Right lobe of liver (tissue), 6 donors: ENCODE results near the gene PSMD6. TPM values are rescaled to one million over a fixed set of nuclear protein-coding genes. Genes with fewer than 3 reads are reported as not detected.

Experiments
- ATAC-seq, 4 donors: fragments of 200-7000 bp; cut with Tn5 transposase; one replicate each; pipeline ENCODE4 v1.9.1; 2020; ENCODE audit warnings: mild to moderate bottlenecking in 4 of 4, moderate library complexity in 4 of 4
- DNase-seq, 3 donors: peaks; one replicate each; pipeline ENCODE4 v3.0.0-alpha.2; 2020
- H3K27ac ChIP-seq, 3 donors: fragments of 200-600 bp; one replicate each; pipeline ENCODE4 v1.8.0; 2022
- H3K27me3 ChIP-seq, 2 donors: fragments of 200-600 bp; one replicate each; pipeline ENCODE4 v1.8.0; 2022
- H3K36me3 ChIP-seq, 4 donors: fragments of 200-600 bp; sonication (generic) in 1 of 4; one replicate each; pipeline versions ENCODE4 v1.5.1 to v1.8.0; 2017 to 2022; ENCODE audit warnings: control low read depth in 1 of 4
- H3K4me1 ChIP-seq, 4 donors: fragments of 200-600 bp; sonication (generic) in 1 of 4; one replicate each; pipeline versions ENCODE4 v1.5.1 to v1.8.0; 2017 to 2022; ENCODE audit warnings: control low read depth in 1 of 4
- H3K4me3 ChIP-seq, 3 donors: fragments of 200-600 bp; one replicate each; pipeline ENCODE4 v1.8.0; 2022
- H3K9me3 ChIP-seq, 4 donors: fragments of 200-600 bp; sonication (generic) in 1 of 4; one replicate each; pipeline versions ENCODE4 v1.5.1 to v1.8.0; 2017 to 2022; ENCODE audit warnings: control low read depth in 1 of 4
- CTCF ChIP-seq, 4 donors: fragments of 200-600 bp in 3 of 4; fragments of 450-650 bp in 1 of 4; IDR thresholded peaks; one replicate each; pipeline versions ENCODE4 v1.5.1 to v1.8.0; 2016 to 2022; ENCODE audit warnings: antibody characterized with exemption in 4 of 4, mild to moderate bottlenecking in 2 of 4
- POLR2A ChIP-seq: fragments of 450-650 bp; IDR thresholded peaks from one replicate; pipeline ENCODE4 v1.6.1; 2017; ENCODE audit warnings: antibody characterized with exemption, mild to moderate bottlenecking
- WGBS: methylation state at CpG from one replicate; pipeline ENCODE4 v1.1.6; 2018; ENCODE audit warnings: low coverage, low lambda C conversion rate; ENCODE audit not compliant: insufficient coverage; ENCODE audit errors: missing lambda C conversion rate; 5-methylcytosine and 5-hydroxymethylcytosine counted together
- intact Hi-C, 2 donors: fragments of 100-400 bp; cut with DNase I; formaldehyde crosslinking; loops; one replicate each; pipeline versions ENCODE4 v1.11.2 to v1.14.1; 2022
- total RNA-seq, 6 experiments: library from RNA; depleted of rRNA in 2 of 6; stranded (reverse); fragments of >200 nt in 2 of 6; fragmentation: NEBNext Ultra II Directional in 3 of 6; extraction: Animal tissue kit (Norgen Biotek cat#: 25700) in 3 of 6; gene quantifications; one replicate each; pipeline versions ENCODE4 v1.1.0 to v1.2.4, GENCODE V29; 2016 to 2023
- donor health status: DM: no; HTN: yes; CAD: no.
- donor health status: DM: no; HTN: no; CAD: no.
- donor health status: DM: no; HTN: no; CAD: no.
- donor health status: DM: no; HTN: yes; CAD: no.
- donor health status: DM: no; HTN: yes; CAD: no.

The PSMD6 gene
- total RNA-seq, 6 experiments from 2014 or later, result 33.1 to 41.9 (median 35.9) TPM

DNA sequence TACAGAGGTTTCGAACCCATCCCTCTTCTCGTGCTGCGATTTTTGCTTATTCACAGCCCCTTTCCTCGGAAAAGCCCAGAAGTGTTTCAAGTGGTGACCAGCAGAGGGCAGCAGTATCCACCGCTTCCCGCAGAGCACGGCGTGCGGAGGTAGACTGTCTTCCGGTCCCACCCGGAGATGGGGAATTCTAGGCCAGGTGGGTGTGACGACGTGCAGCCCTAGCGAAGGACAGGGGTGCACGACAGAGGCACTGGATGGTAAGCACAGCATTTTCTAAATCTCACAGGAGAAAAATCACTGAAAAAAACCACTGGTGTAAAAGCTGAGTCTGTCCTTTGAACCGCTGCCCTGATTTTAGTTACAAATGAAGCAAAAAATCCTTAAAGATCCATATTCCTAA, 7.4 kb upstream of the PSMD6 start:
- Histone ChIP-seq H3K27me3 (no peaks in the 10 kb centered on the region), H3K36me3 (no peaks in the 10 kb centered on the region), H3K27ac (no peak overlapping the region), H3K4me1 (peaks cover 0 to 6% (median 1%) of the 10 kb centered on the region in 4 donors), H3K9me3 (no peaks in the 10 kb centered on the region), H3K4me3 (peak overlapping the region in 1 of 3 donors; percentile 33)
- peak; percentile 71 to 76 (median 72) for DNase-seq
- 2% methylated on average over 15 of the region's 16 CpGs for WGBS
- peak; percentile 96 to 99 (median 98) for ATAC-seq
- intact Hi-C loops, result loop anchor here (5.0 to 10.0 kb wide), 3 partner anchors 364 to 457 kb away; no protein-coding TSS in a partner anchor
- TF ChIP-seq CTCF (IDR thresholded peaks at IDR 0.05) (peak; percentile 85 to 89 (median 86)), POLR2A (no peak)

- intact Hi-C loops, result no loop called here
- Histone ChIP-seq H3K36me3 (no peaks in the 10 kb centered on the region), H3K9me3 (no peaks in the 10 kb centered on the region), H3K27ac (no peak overlapping the region), H3K27me3 (no peaks in the 10 kb centered on the region), H3K4me1 (peaks cover 0 to 6% (median 1%) of the 10 kb centered on the region in 4 donors), H3K4me3 (no peak overlapping the region)
- TF ChIP-seq CTCF (IDR thresholded peaks at IDR 0.05), result no peak
- TF ChIP-seq POLR2A, result no peak
- ATAC-seq, result no peak
- no peak for DNase-seq
- 52% methylated on average over 4 of the region's 4 CpGs for whole genome bisulfite sequencing
Measured at GRCh38 chr3:64029287-64029686, 6.0 kb upstream of the PSMD6 start.

GRCh38 chr3:64028754-64029153, 5.5 kb upstream of the PSMD6 start:
- H3K9me3 ChIP-seq, result no peaks in the 10 kb centered on the region
- H3K4me1 ChIP-seq, result peaks cover 0 to 6% (median 1%) of the 10 kb centered on the region in 4 donors
- H3K4me3 ChIP-seq, result no peak overlapping the region
- no peaks in the 10 kb centered on the region for H3K36me3 ChIP-seq
- DNase-seq, result no peak
- no peak for ATAC-seq
- WGBS, result 37% methylated on average over 3 of the region's 3 CpGs
- TF ChIP-seq POLR2A (no peak), CTCF (IDR thresholded peaks at IDR 0.05) (no peak)
- no peaks in the 10 kb centered on the region for H3K27me3 ChIP-seq
- no peak overlapping the region for H3K27ac ChIP-seq
- intact Hi-C loops, result no loop called here

DNA sequence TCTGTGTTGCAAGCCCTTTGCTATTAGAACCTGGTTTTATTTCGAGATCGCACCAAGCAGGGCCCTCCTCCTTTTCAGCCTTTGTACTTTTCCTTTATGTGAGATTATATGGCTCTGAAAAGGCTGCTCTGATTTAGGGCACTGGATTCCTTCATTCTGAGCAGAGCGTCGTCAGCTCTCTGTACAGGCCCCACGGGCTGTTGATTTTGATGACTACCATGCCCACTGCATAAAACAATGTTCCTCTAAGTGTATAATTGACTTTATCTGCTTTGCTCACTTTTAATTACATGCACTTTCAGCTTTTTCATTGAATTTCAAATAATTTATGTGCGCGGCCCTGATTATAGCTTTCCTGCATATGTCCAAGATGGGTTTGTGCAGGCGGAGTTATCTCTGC, 4.4 kb upstream of the PSMD6 start:
- ATAC-seq (no peak), DNase-seq (no peak)
- Histone ChIP-seq H3K4me1 (peaks cover 0 to 6% (median 1%) of the 10 kb centered on the region in 4 donors), H3K27me3 (no peaks in the 10 kb centered on the region), H3K4me3 (no peak overlapping the region), H3K36me3 (no peaks in the 10 kb centered on the region), H3K9me3 (no peaks in the 10 kb centered on the region), H3K27ac (no peak overlapping the region)
- TF ChIP-seq POLR2A (no peak), CTCF (IDR thresholded peaks at IDR 0.05) (no peak)
- 61% methylated on average over 8 of the region's 8 CpGs for WGBS
- intact Hi-C loops, result no loop called here

GRCh38 chr3:64026346-64026745, 3.1 kb upstream of the PSMD6 start:
- Histone ChIP-seq H3K4me3 (no peak overlapping the region), H3K27me3 (no peaks in the 10 kb centered on the region), H3K4me1 (peaks cover 0 to 16% (median 6%) of the 10 kb centered on the region in 4 donors), H3K27ac (no peak overlapping the region), H3K9me3 (no peaks in the 10 kb centered on the region), H3K36me3 (peaks cover 0 to 3% (median 0%) of the 10 kb centered on the region in 4 donors)
- 75% methylated on average over 2 of the region's 2 CpGs for WGBS
- TF ChIP-seq POLR2A (no peak), CTCF (IDR thresholded peaks at IDR 0.05) (no peak)
- ATAC-seq, result no peak
- intact Hi-C loops, result no loop called here
- DNase-seq, result no peak
